IPS-18c (cell line): ENCODE measurements around the gene ATL1.
"Not testable (repeated sequence)": the region's sequence is repeated elsewhere in the genome, so short reads cannot be mapped to it uniquely, and the experiment has no call there.

Source experiments
- H3K4me3 ChIP-seq: 2 replicates; pipeline ENCODE4 v1.7.0; 2013; ENCODE audit warnings: low read depth, mild to moderate bottlenecking, low read length, moderate library complexity; ENCODE audit not compliant: insufficient read depth
- H3K9me3 ChIP-seq: one replicate; pipeline ENCODE4 v1.6.1; 2013; ENCODE audit warnings: mild to moderate bottlenecking, low read length, moderate library complexity; ENCODE audit not compliant: control insufficient read depth, insufficient read depth

Gene ATL1

DNA sequence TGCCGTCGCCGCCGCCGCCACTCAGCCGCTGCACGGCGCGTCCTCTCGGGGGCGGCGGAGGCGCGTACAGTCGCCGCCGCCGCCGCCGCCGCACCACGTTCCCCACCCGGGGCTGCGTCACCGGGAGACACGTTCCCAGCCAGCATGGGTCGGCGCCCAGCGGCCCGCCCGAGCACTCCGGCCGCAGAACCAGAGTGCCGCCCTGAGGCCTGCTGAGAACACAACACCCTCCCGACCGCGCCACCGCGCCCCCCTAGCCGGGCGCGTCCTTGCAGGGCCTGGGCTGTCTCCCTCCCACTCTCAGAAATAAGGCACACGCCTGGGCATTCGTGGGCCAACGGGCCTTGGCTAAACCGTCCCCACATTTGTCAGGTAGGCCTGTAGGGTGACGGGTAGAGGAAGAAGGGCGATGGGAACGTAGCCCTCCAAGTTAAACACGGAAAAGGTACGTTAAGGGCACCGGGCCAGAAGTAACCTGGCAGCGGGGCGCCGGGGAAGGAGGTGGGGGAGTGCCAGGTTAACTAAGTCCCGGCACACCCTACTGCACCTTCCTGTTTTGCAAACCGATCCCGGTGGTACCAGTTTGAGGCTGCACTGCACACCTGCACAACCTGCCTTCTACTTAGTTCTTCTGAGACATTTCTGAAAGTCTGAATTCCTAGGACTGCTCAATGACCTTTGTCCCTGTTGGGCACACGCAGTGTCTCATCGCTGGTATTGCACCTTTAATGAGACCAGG, 27.3 kb upstream of the ATL1 start, which contains the start of gene MAP4K5:
TSS of gene MAP4K5 (minus strand) at position 68 of the 739 bp plus-strand sequence. CDS start 520 bp downstream, outside the sequence.
- no peaks in the 10 kb centered on the region for H3K9me3 ChIP-seq

GRCh38 chr14:50533241-50533705, 26.7 kb upstream of the ATL1 start:
- peak overlapping the region; percentile 91 for H3K4me3 ChIP-seq

More for the DNA sequence above, 27.3 kb upstream of the ATL1 start, which contains the start of gene MAP4K5:
- H3K4me3 ChIP-seq: peak within 1 kb of the TSS; percentile 91

GRCh38 chr14:50533806-50534205, 26.1 kb upstream of the ATL1 start:
- Histone ChIP-seq H3K4me3 (no peak overlapping the region), H3K9me3 (no peaks in the 10 kb centered on the region)

More at GRCh38 chr14:50533241-50533705, 26.7 kb upstream of the ATL1 start:
- no peaks in the 10 kb centered on the region for H3K9me3 ChIP-seq

- no peaks in the 10 kb centered on the region for H3K9me3 ChIP-seq
- no peak overlapping the region for H3K4me3 ChIP-seq
These were observed 25.5 kb upstream of the ATL1 start for GRCh38 chr14:50534416-50534815.

DNA sequence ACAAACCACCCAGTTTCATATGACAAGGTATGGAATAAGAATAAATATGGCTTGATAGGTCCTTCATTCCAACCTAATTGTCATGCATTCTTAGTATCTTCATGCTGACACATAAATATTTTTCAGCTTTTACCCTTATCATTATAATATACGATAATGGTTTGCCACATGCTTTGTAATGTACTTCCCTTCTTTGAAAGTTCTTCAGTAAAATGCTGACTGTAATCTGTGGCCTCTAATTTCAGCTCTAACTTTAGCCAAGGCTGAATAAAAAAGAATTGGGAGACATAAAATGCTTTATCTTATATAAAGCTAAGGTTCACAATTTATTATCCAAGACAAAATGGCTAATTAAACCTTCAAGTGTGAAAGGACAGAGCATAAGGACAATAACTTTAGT, 24.9 kb upstream of the ATL1 start:
- Histone ChIP-seq H3K4me3 (no peak overlapping the region), H3K9me3 (no peaks in the 10 kb centered on the region)

- not testable (repeated sequence) for H3K9me3 ChIP-seq, H3K4me3 ChIP-seq
These were observed 21.9 kb upstream of the ATL1 start for GRCh38 chr14:50538034-50538433.

GRCh38 chr14:50539051-50539450, 20.9 kb upstream of the ATL1 start:
- no peak overlapping the region for H3K4me3 ChIP-seq
- H3K9me3 ChIP-seq: no peaks in the 10 kb centered on the region

GRCh38 chr14:50541159-50541567, 18.8 kb upstream of the ATL1 start:
- H3K9me3 ChIP-seq: no peaks in the 10 kb centered on the region
- H3K4me3 ChIP-seq: no peak overlapping the region

- Histone ChIP-seq H3K9me3 (no peaks in the 10 kb centered on the region), H3K4me3 (no peak overlapping the region)
These were observed 17.0 kb upstream of the ATL1 start for GRCh38 chr14:50542941-50543418.

DNA sequence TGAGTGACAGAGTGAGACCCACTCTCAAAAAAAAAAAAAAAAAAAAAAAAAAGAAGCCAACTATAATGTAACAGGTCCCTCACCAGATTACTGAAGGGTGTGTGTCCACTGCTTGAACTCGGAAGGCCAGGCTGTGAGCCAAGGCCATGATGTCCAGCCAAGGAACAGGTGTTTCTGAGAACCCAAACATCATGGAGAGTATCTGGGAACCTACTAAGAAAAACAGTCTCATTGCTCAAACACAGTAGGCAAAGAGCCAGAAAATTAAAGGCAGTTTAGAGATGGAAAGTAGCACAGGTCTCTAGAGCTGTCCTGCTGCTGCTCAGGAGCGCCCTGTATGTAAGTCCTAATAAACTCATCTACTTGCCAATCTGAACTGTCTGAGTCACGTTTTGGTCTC, 15.0 kb upstream of the ATL1 start:
- Histone ChIP-seq H3K4me3 (no peak overlapping the region), H3K9me3 (no peaks in the 10 kb centered on the region)

DNA sequence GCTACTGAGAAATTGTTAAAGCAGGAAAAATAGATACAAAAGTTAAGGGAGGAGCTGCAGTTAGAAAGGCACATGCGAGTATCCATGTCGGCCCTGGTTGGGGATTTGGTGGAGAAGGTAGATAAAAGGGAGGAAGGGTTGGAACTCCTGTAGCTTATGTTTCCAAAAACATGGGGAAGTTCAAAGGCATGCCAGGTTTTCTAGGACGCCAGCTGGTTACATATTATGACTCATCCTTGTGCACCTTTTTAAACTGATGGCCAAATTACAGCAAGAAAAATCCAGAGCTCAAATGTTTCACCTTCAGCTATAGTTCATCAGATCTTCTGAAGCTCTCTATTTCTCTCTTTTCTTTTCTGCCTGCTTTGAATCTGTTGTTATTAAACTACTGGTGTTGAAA, 14.3 kb upstream of the ATL1 start:
- no peak overlapping the region for H3K4me3 ChIP-seq
- H3K9me3 ChIP-seq: no peaks in the 10 kb centered on the region

- no peak overlapping the region for H3K4me3 ChIP-seq
- no peaks in the 10 kb centered on the region for H3K9me3 ChIP-seq
These were observed 9.7 kb upstream of the ATL1 start for GRCh38 chr14:50550294-50550693.

DNA sequence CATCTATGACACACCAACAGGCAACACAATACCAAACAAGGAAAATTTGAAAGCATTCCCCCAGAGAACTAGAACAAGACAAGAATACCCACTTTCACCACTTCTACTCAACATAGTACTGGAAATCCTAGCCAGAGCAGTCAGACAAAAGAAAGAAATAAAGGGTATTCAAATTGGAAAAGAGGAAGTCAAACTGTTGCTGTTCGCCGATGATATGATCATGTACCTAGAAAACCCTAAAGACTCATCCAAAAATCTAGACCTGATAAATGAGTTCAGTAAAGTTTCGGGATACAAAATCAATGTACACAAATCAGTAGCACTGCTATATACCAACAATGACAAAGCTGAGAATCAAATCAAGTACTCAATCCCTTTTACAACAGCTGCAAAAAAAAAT, 8.1 kb upstream of the ATL1 start:
- no peaks in the 10 kb centered on the region for H3K9me3 ChIP-seq
- no peak overlapping the region for H3K4me3 ChIP-seq

DNA sequence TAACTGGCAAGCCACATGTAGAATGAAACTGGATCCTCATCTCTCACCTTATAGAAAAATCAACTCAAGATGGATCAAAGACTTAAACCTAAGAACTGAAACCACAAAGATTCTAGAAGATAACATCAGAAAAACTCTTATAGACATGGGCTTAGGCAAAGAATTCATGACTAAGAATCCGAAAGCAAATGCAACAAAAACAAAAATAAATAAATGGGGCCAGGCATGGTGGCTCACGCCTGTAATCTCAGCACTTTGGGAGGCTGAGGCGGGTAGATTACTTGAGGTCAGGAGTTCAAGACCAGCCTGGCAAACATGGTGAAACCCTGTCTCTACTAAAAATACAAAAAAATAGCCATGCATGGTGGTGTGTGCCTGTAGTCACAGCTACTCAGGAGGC, 7.1 kb upstream of the ATL1 start:
- H3K9me3 ChIP-seq, H3K4me3 ChIP-seq: not testable (repeated sequence)

GRCh38 chr14:50560931-50561285, 963 bp downstream of the ATL1 start:
- Histone ChIP-seq H3K4me3 (peak overlapping the region; percentile 89), H3K9me3 (no peaks in the 10 kb centered on the region)

DNA sequence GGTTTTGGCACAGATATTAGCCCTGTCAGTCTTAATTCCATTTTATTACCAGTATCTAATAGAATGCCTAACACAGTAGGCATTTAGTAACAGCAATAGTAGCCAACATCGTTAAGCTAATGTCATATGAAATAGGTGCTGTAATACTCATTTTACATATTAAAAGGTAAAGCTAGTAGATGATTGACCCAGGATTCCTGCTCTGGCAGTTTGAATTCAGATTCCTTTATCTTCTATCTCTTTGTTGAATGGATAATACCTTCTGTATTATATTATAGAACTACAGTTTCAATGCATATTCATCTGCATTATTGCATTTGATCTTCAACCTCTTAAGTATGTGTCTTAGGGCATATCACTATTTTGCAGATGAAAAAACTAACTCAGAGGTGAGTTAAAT, 2.9 kb downstream of the ATL1 start:
- no peak overlapping the region for H3K4me3 ChIP-seq
- H3K9me3 ChIP-seq: no peaks in the 10 kb centered on the region

GRCh38 chr14:50569714-50570274, 9.8 kb downstream of the ATL1 start:
- H3K4me3 ChIP-seq: no peak overlapping the region
- no peaks in the 10 kb centered on the region for H3K9me3 ChIP-seq

DNA sequence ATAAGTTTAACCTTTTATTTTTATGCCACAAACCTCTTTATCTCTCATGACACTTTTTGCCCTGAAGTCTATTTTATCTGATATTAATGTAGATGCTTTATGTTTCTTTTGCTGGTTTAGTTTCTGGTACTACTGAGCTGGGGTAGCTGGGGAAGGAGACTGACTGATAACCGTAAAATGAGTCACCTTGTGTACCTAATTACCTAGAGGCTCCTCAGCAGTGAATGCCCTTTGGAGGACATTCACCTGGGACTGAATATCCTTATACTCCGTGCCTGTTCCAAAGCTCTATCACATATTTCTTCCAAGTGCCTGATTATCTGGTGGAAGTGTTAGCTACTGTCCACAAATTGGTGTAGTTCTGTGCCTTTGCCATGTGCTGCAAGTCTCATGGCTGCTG, 13.9 kb downstream of the ATL1 start:
- no peak overlapping the region for H3K4me3 ChIP-seq
- H3K9me3 ChIP-seq: no peaks in the 10 kb centered on the region
